K562 (cell line): ENCODE data around the gene DNAJC15. TPM values are rescaled to one million over a fixed set of nuclear protein-coding genes. Genes with fewer than 3 reads are reported as not detected.

Experiments used
- ATAC-seq: fragments of 200-7000 bp; cut with Tn5 transposase; 3 replicates; pipeline ENCODE4 v1.9.1; 2020; ENCODE audit warnings: moderate library complexity
- BruUV-seq: library from RNA; stranded (reverse); fragments of 400-500 nt; replicated peaks from 2 replicates; lab custom pipeline; 2021; lab: Mats Ljungman, UMichigan
- CTCF ChIA-PET: fragments of 300-600 bp; formaldehyde crosslinking; extraction: SDS; loops from one replicate; lab custom pipeline; 2021; ENCODE audit warnings: low intra/inter-chr PET ratio; lab: Yijun Ruan, JAX
- POLR2A ChIA-PET: fragments of 300-600, 350-650 bp; sonication (Branson Sonifier 250); formaldehyde crosslinking; extraction: SDS; loops from one replicate; lab custom pipeline; 2021; ENCODE audit warnings: antibody characterized with exemption, inconsistent platforms; lab: Yijun Ruan, JAX
- DNase-seq, 4 experiments: peaks; one replicate each; pipeline versions ENCODE4 v3.0.0 to v3.0.0-alpha.2; 2011 to 2018; ENCODE audit warnings: low spot score in 3 of 4, mixed read lengths in 3 of 4; ENCODE audit errors: extremely low read depth in 1 of 4
- FAIRE-seq: peaks from 2 replicates; lab custom pipeline; 2011; peaks lifted over from hg19 to GRCh38; lab: Jason Lieb, UNC
- H2AFZ ChIP-seq: 2 replicates; pipeline ENCODE4 v1.6.0; 2011; ENCODE audit warnings: low read depth, low read length, control low read depth, inconsistent platforms
- H3K27ac ChIP-seq: fragments of 200-600 bp; 3 replicates; pipeline ENCODE4 v1.8.0; 2011; ENCODE audit warnings: low read depth, mild to moderate bottlenecking, control low read depth, inconsistent platforms, low read length, moderate library complexity, mixed read lengths; ENCODE audit errors: extremely low read depth
- H3K27me3 ChIP-seq, 2 experiments: fragments of 300-600 bp in 1 of 2; 2 replicates in 1 of 2; 3 replicates in 1 of 2; pipeline versions ENCODE4 v1.6.0 to v1.8.0; 2011; ENCODE audit warnings: inconsistent platforms in 2 of 2, low read length in 2 of 2, mild to moderate bottlenecking in 1 of 2, mixed read lengths in 1 of 2, moderate library complexity in 1 of 2; ENCODE audit not compliant: control insufficient read depth in 2 of 2, insufficient read depth in 2 of 2
- H3K36me3 ChIP-seq: fragments of 300-600 bp; 3 replicates; pipeline ENCODE4 v1.8.0; 2011; ENCODE audit warnings: mild to moderate bottlenecking, low read length, inconsistent platforms; ENCODE audit not compliant: control insufficient read depth, insufficient read depth
- H3K4me1 ChIP-seq, 2 experiments: fragments of 200-600 bp in 1 of 2; replicated peaks in 1 of 2; 2 replicates in 1 of 2; 3 replicates in 1 of 2; pipeline versions ENCODE4 v1.5.1 to v1.8.0; 2011; ENCODE audit warnings: inconsistent platforms in 2 of 2, low read length in 2 of 2, mild to moderate bottlenecking in 1 of 2, mixed read lengths in 1 of 2, moderate library complexity in 1 of 2; ENCODE audit not compliant: control insufficient read depth in 2 of 2, insufficient read depth in 2 of 2
- H3K4me2 ChIP-seq: 2 replicates; pipeline ENCODE4 v1.6.1; 2011; ENCODE audit warnings: low read length, control low read depth, inconsistent platforms, mixed read lengths; ENCODE audit not compliant: insufficient read depth
- H3K4me3 ChIP-seq: fragments of 200-600 bp; sonication (generic), shearing (Covaris generic); 2 replicates; pipeline ENCODE4 v1.5.1; 2016; ENCODE audit warnings: control low read depth, inconsistent platforms
- H3K79me2 ChIP-seq: fragments of 200-600 bp; 3 replicates; pipeline ENCODE4 v1.8.0; 2011; ENCODE audit warnings: low read length, inconsistent platforms; ENCODE audit not compliant: control insufficient read depth, insufficient read depth
- H3K9ac ChIP-seq, 2 experiments: 2 replicates each; pipeline versions ENCODE4 v1.6.0 to v1.6.1; 2011; ENCODE audit warnings: low read depth in 2 of 2, low read length in 2 of 2, control low read depth in 1 of 2, inconsistent platforms in 1 of 2, mild to moderate bottlenecking in 1 of 2, mixed read lengths in 1 of 2; ENCODE audit not compliant: insufficient read depth in 1 of 2
- H3K9me1 ChIP-seq: one replicate; pipeline ENCODE4 v1.6.0; 2011; ENCODE audit warnings: inconsistent platforms, mild to moderate bottlenecking, low read length, moderate library complexity; ENCODE audit not compliant: control insufficient read depth, insufficient read depth
- H3K9me3 ChIP-seq: replicated peaks from 2 replicates; pipeline ENCODE4 v1.5.1; 2011; ENCODE audit warnings: low read depth, low read length, inconsistent platforms; ENCODE audit not compliant: control insufficient read depth, insufficient read depth
- H4K20me1 ChIP-seq: replicated peaks from 2 replicates; pipeline ENCODE4 v1.6.1; 2011; ENCODE audit warnings: low read length, inconsistent platforms, mixed read lengths; ENCODE audit not compliant: control insufficient read depth, insufficient read depth
- CREB1 ChIP-seq, 2 experiments: sonication (generic) in 1 of 2; formaldehyde crosslinking in 1 of 2; IDR thresholded peaks; 2 replicates each; pipeline versions ENCODE4 v1.6.1 to v1.8.0; 2012 to 2022; ENCODE audit warnings: inconsistent platforms in 1 of 2, mild to moderate bottlenecking in 1 of 2, missing genetic modification reagents in 1 of 2, moderate library complexity in 1 of 2
- HIVEP1 ChIP-seq: fragments of 250-450 bp; sonication (Bioruptor Pico); IDR thresholded peaks from 2 replicates; pipeline ENCODE4 v1.4.0; 2020; ENCODE audit warnings: mild to moderate bottlenecking
- HMG20A ChIP-seq: fragments of 450-650 bp; formaldehyde crosslinking; conservative IDR thresholded peaks from 2 replicates; pipeline ENCODE4 v1.4.0; 2020; ENCODE audit warnings: mild to moderate bottlenecking, mixed read lengths
- HOXB6 ChIP-seq: fragments of 250-450 bp; sonication (Bioruptor Pico); IDR thresholded peaks from 2 replicates; pipeline ENCODE4 v1.5.1; 2022; ENCODE audit warnings: mild to moderate bottlenecking, borderline replicate concordance
- KDM1A ChIP-seq, 2 experiments: fragments of 450-650 bp; IDR thresholded peaks; 2 replicates each; pipeline ENCODE4 v1.6.1; 2016; ENCODE audit warnings: mild to moderate bottlenecking in 2 of 2
- KLF13 ChIP-seq: fragments of 450-650 bp; IDR thresholded peaks from 2 replicates; pipeline ENCODE4 v1.6.1; 2016; ENCODE audit warnings: missing genetic modification characterization, low read depth, mild to moderate bottlenecking, missing compliant biosample characterization, moderate library complexity, borderline replicate concordance
- MEF2D ChIP-seq: conservative IDR thresholded peaks from 2 replicates; pipeline ENCODE4 v1.6.1; 2016; ENCODE audit warnings: low read depth, missing genetic modification characterization, missing compliant biosample characterization
- ZNF174 ChIP-seq: fragments of 250-450 bp; sonication (Bioruptor Pico); IDR thresholded peaks from 2 replicates; pipeline ENCODE4 v1.4.0; 2020; ENCODE audit warnings: mild to moderate bottlenecking
- ZNF707 ChIP-seq: fragments of 250-450 bp; sonication (Bioruptor Pico); conservative IDR thresholded peaks from 2 replicates; pipeline ENCODE4 v1.8.0; 2022; ENCODE audit warnings: inconsistent platforms, mild to moderate bottlenecking, moderate library complexity
- WGBS: fragments of 100-300 bp; shearing (Covaris generic); methylation state at CpG from one replicate; pipeline ENCODE4 v1.1.6; 2016; ENCODE audit warnings: low coverage, mixed read lengths; ENCODE audit not compliant: insufficient coverage; ENCODE audit errors: missing lambda C conversion rate; 5-methylcytosine and 5-hydroxymethylcytosine counted together
- in situ Hi-C: fragments of 300-500 bp; cut with MboI; formaldehyde crosslinking; loops from 4 replicates; pipeline ENCODE4 v1.15.0; 2018; ENCODE audit warnings: inconsistent platforms, mixed read lengths
- intact Hi-C: fragments of 100-400 bp; cut with micrococcal nuclease; formaldehyde crosslinking; loops from 2 replicates; pipeline ENCODE4 v1.14.2; 2022
- polyA plus RNA-seq, 8 experiments: library from polyadenylated mRNA; depleted of rRNA in 4 of 8; stranded (reverse) in 5 of 8; unstranded in 3 of 8; fragments of >200 nt; fragmentation: Nextera tagmentation in 2 of 8; fragmentation: Illumina TruSeq in 1 of 8; extraction: Ambion mirVana in 2 of 8; extraction: Trizol in 1 of 8; gene quantifications; 2 replicates each; pipeline versions ENCODE4 v1.2.1 to v1.2.3, GENCODE V29; 2011 to 2014; ENCODE audit warnings: inconsistent platforms in 1 of 8, missing spikeins in 1 of 8
- total RNA-seq, 7 experiments: library from RNA; depleted of rRNA in 6 of 7; stranded (reverse); fragments of >200 nt in 6 of 7; fragmentation: Illumina TruSeq in 2 of 7; extraction: Trizol in 2 of 7; gene quantifications; 2 replicates each; pipeline versions ENCODE4 v1.2.1 to v1.2.3, GENCODE V29; 2011 to 2021; ENCODE audit warnings: low replicate concordance in 1 of 7
- TF ChIP-seq, protein P1 (sequence below): fragments of 250-450 bp; sonication (Bioruptor Pico); IDR thresholded peaks from 2 replicates; pipeline ENCODE4 v1.4.0; 2020

Gene DNAJC15
- total and polyA plus RNA-seq, 9 of the 15 experiments (the other 6 are each of a cell fraction or from before 2014, with no cell fraction given), result 0.47 to 3.8 (median 1.0) TPM

DNA sequence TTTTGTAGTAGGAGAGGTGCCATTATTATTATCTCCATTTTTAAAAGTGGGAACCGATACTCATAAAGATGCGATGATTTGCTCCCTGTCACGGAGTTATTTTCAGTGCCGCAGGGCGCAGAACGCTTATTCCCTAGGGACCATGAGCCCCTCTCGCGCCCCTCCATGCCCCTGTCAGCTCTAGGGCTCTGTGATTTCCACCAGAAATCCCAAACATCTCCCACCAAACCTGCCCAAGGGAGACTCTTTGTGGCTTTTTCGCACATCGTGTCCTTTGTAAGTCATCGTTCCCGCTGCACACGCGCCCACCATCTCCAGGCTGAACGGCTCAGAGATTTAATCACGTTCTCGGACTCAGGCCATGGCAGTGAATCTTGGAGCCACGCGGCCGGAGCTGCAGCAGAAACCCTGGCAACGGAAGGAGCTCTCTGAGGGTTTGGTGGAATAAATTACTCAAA is 105.1 kb downstream of the DNAJC15 start:
- TF ChIP-seq ZNF174 (CRISPR knock-in tag) (no peak), HMG20A (CRISPR knock-in tag) (no peak), MEF2D (tag) (no peak), ZNF707 (CRISPR knock-in tag) (no peak)
- H3K4me1 ChIP-seq, result no peaks in the 10 kb centered on the region
- 0% methylated on average over 20 of the region's 21 CpGs for WGBS
- no peak for ATAC-seq
- H3K9me3 ChIP-seq, result no peaks in the 10 kb centered on the region
- BruUV-seq, result no TSS peak
- no peaks in the 10 kb centered on the region for H4K20me1 ChIP-seq
- H3K27ac ChIP-seq, result no peak overlapping the region
- DNase-seq, result no peak
- no peaks in the 10 kb centered on the region for H3K36me3 ChIP-seq
- ChIA-PET CTCF (no interaction called here), POLR2A (no interaction called here)
- no peak overlapping the region for H3K4me2 ChIP-seq
- FAIRE-seq, result no peak
- in situ Hi-C loops (no loop called here), intact Hi-C loops (no loop called here)
- no peaks in the 10 kb centered on the region for H3K79me2 ChIP-seq
- H3K27me3 ChIP-seq, result peaks cover 0 to 11% of the 10 kb centered on the region in 2 experiments; a peak in 2 of 5 replicates
- H3K9me1 ChIP-seq, result no peaks in the 10 kb centered on the region
- H2AFZ ChIP-seq, result no peak overlapping the region
- H3K4me3 ChIP-seq, result no peak overlapping the region
- H3K9ac ChIP-seq, result no peak overlapping the region

DNA sequence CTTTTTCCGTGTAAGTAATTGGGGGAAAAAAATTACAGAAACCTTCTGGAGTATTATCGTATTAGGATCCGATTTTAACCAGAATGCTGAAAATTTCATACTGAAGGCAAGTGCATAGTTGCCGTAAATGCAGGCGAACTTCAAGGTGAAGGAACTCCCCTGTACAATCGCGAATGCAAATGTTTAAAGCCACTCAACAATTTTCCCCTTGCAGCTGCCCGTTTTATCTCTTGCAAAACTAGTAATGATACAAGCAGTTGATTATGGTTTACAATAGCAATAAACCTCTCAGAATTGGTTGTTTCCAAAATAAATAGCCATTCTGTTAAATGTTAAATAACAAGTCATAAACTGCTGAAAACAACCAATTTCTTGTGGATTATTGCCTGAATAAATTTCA is 105.7 kb downstream of the DNAJC15 start:
- no peak for DNase-seq
- intact Hi-C loops, result no loop called here
- no peak for FAIRE-seq
- CTCF ChIA-PET, result no interaction called here
- ATAC-seq, result no peak
- in situ Hi-C loops, result no loop called here
- Histone ChIP-seq H3K4me2 (no peak overlapping the region), H3K4me3 (no peak overlapping the region), H3K27ac (no peak overlapping the region), H3K27me3 (peaks cover 0 to 6% of the 10 kb centered on the region in 2 experiments; a peak in 2 of 5 replicates), H2AFZ (no peak overlapping the region), H3K9me1 (no peaks in the 10 kb centered on the region), H3K36me3 (no peaks in the 10 kb centered on the region), H3K4me1 (no peaks in the 10 kb centered on the region), H3K9me3 (no peaks in the 10 kb centered on the region), H4K20me1 (no peaks in the 10 kb centered on the region), H3K9ac (no peak overlapping the region), H3K79me2 (no peaks in the 10 kb centered on the region)
- BruUV-seq, result no TSS peak
- 6% methylated on average over 8 of the region's 8 CpGs for WGBS
- POLR2A ChIA-PET, result no interaction called here
- TF ChIP-seq HIVEP1 (CRISPR knock-in tag) (no peak), HMG20A (CRISPR knock-in tag) (no peak), HOXB6 (CRISPR knock-in tag) (no peak), KDM1A (IDR thresholded peaks at IDR 0.05) (no peak), CREB1 (IDR thresholded peaks at IDR 0.05) (no peak), CREB1 (CRISPR knock-in tag; IDR thresholded peaks at IDR 0.05) (no peak), KLF13 (tag) (no peak)
- TF ChIP-seq, protein P1, sequence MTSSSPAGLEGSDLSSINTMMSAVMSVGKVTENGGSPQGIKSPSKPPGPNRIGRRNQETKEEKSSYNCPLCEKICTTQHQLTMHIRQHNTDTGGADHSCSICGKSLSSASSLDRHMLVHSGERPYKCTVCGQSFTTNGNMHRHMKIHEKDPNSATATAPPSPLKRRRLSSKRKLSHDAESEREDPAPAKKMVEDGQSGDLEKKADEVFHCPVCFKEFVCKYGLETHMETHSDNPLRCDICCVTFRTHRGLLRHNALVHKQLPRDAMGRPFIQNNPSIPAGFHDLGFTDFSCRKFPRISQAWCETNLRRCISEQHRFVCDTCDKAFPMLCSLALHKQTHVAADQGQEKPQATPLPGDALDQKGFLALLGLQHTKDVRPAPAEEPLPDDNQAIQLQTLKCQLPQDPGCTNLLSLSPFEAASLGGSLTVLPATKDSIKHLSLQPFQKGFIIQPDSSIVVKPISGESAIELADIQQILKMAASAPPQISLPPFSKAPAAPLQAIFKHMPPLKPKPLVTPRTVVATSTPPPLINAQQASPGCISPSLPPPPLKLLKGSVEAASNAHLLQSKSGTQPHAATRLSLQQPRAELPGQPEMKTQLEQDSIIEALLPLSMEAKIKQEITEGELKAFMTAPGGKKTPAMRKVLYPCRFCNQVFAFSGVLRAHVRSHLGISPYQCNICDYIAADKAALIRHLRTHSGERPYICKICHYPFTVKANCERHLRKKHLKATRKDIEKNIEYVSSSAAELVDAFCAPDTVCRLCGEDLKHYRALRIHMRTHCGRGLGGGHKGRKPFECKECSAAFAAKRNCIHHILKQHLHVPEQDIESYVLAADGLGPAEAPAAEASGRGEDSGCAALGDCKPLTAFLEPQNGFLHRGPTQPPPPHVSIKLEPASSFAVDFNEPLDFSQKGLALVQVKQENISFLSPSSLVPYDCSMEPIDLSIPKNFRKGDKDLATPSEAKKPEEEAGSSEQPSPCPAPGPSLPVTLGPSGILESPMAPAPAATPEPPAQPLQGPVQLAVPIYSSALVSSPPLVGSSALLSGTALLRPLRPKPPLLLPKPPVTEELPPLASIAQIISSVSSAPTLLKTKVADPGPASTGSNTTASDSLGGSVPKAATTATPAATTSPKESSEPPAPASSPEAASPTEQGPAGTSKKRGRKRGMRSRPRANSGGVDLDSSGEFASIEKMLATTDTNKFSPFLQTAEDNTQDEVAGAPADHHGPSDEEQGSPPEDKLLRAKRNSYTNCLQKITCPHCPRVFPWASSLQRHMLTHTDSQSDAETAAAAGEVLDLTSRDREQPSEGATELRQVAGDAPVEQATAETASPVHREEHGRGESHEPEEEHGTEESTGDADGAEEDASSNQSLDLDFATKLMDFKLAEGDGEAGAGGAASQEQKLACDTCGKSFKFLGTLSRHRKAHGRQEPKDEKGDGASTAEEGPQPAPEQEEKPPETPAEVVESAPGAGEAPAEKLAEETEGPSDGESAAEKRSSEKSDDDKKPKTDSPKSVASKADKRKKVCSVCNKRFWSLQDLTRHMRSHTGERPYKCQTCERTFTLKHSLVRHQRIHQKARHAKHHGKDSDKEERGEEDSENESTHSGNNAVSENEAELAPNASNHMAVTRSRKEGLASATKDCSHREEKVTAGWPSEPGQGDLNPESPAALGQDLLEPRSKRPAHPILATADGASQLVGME (CRISPR knock-in tag), result no peak
